CD14-positive monocyte (primary cell): ENCODE data around the gene GTF2F1. TPM values are rescaled to one million over a fixed set of nuclear protein-coding genes. Genes with fewer than 3 reads are reported as not detected.
"Not testable (repeated sequence)": the region's sequence is repeated elsewhere in the genome, so short reads cannot be mapped to it uniquely, and the experiment has no call there.

Experiments
- DNase-seq, 3 donors: peaks; one replicate each; pipeline ENCODE4 v3.0.0-alpha.2; 2011 to 2022
- H2AFZ ChIP-seq: 2 replicates; pipeline ENCODE4 v1.6.0; 2012; ENCODE audit warnings: mild to moderate bottlenecking, low read depth, low read length, inconsistent platforms; ENCODE audit not compliant: insufficient read depth, poor library complexity, severe bottlenecking
- H3K27ac ChIP-seq, 2 donors: 1 replicate in 1 of 2; 2 replicates in 1 of 2; pipeline ENCODE4 v1.5.1; 2012 to 2013; ENCODE audit warnings: low read length in 2 of 2, control low read depth in 1 of 2, inconsistent platforms in 1 of 2, low read depth in 1 of 2, mild to moderate bottlenecking in 1 of 2
- H3K27me3 ChIP-seq, 2 donors: one replicate each; pipeline versions ENCODE4 v1.6.0 to v1.6.1; 2011 to 2013; ENCODE audit warnings: low read length in 2 of 2; ENCODE audit not compliant: control insufficient read depth in 2 of 2, insufficient read depth in 2 of 2
- H3K36me3 ChIP-seq, 2 donors: replicated peaks in 1 of 2; 1 replicate in 1 of 2; 2 replicates in 1 of 2; pipeline versions ENCODE4 v1.5.1 to v1.6.1; 2012 to 2013; ENCODE audit warnings: low read length in 2 of 2, control low read depth in 1 of 2, inconsistent platforms in 1 of 2, mild to moderate bottlenecking in 1 of 2; ENCODE audit not compliant: insufficient read depth in 2 of 2, control insufficient read depth in 1 of 2
- H3K4me1 ChIP-seq, 2 donors: 1 replicate in 1 of 2; 2 replicates in 1 of 2; pipeline versions ENCODE4 v1.5.1 to v1.6.1; 2012 to 2013; ENCODE audit warnings: low read length in 2 of 2, control low read depth in 1 of 2, inconsistent platforms in 1 of 2, mild to moderate bottlenecking in 1 of 2, moderate library complexity in 1 of 2; ENCODE audit not compliant: insufficient read depth in 2 of 2, control insufficient read depth in 1 of 2
- H3K4me2 ChIP-seq: replicated peaks from 2 replicates; pipeline ENCODE3; 2012; ENCODE audit warnings: low read length, moderate library complexity, mild to moderate bottlenecking; ENCODE audit not compliant: poor library complexity, severe bottlenecking; ENCODE audit errors: extremely low read depth
- H3K4me3 ChIP-seq, 3 experiments: fragments of 200-600 bp in 1 of 3; sonication (generic) in 1 of 3; replicated peaks in 1 of 3; 1 replicate in 2 of 3; 2 replicates in 1 of 3; pipeline ENCODE4 v1.5.1; 2011 to 2013; ENCODE audit warnings: low read length in 3 of 3, mild to moderate bottlenecking in 3 of 3, control low read depth in 2 of 3, low read depth in 2 of 3, inconsistent platforms in 1 of 3, moderate library complexity in 1 of 3
- H3K79me2 ChIP-seq: 2 replicates; pipeline ENCODE4 v1.6.0; 2012; ENCODE audit warnings: mild to moderate bottlenecking, control low read depth, inconsistent platforms, low read length, moderate library complexity; ENCODE audit not compliant: insufficient read depth
- H3K9ac ChIP-seq: 2 replicates; pipeline ENCODE4 v1.6.0; 2017; ENCODE audit warnings: low read length, mild to moderate bottlenecking; ENCODE audit not compliant: insufficient read depth, poor library complexity, severe bottlenecking
- H3K9me3 ChIP-seq, 2 donors: replicated peaks in 1 of 2; 1 replicate in 1 of 2; 2 replicates in 1 of 2; pipeline versions ENCODE4 v1.5.1 to v1.6.1; 2012 to 2013; ENCODE audit warnings: low read length in 2 of 2, control low read depth in 1 of 2; ENCODE audit not compliant: control insufficient read depth in 1 of 2, insufficient read depth in 1 of 2
- H4K20me1 ChIP-seq: 2 replicates; pipeline ENCODE4 v1.6.0; 2012; ENCODE audit warnings: mild to moderate bottlenecking, low read length, control low read depth, moderate library complexity; ENCODE audit not compliant: insufficient read depth
- H3K27ac Mint-ChIP-seq, 7 donors: one replicate each; pipeline ENCODE4 v1.8.0; 2020; ENCODE audit warnings: mild to moderate bottlenecking in 7 of 7, mixed read lengths in 7 of 7, moderate library complexity in 6 of 7, inconsistent platforms in 2 of 7
- H3K27me3 Mint-ChIP-seq, 3 donors: one replicate each; pipeline ENCODE4 v1.8.0; 2021 to 2022; ENCODE audit warnings: low read depth in 3 of 3, mild to moderate bottlenecking in 3 of 3, mixed read lengths in 3 of 3, moderate library complexity in 3 of 3, inconsistent platforms in 1 of 3
- H3K36me3 Mint-ChIP-seq, 2 donors: one replicate each; pipeline ENCODE4 v1.8.0; 2020; ENCODE audit warnings: mixed read lengths in 2 of 2, inconsistent platforms in 1 of 2, mild to moderate bottlenecking in 1 of 2
- H3K4me1 Mint-ChIP-seq: one replicate; pipeline ENCODE4 v1.8.0; 2020; ENCODE audit warnings: mild to moderate bottlenecking, mixed read lengths
- H3K4me3 Mint-ChIP-seq, 2 donors: one replicate each; pipeline ENCODE4 v1.8.0; 2020; ENCODE audit warnings: mild to moderate bottlenecking in 2 of 2, mixed read lengths in 2 of 2, moderate library complexity in 1 of 2
- H3K9me3 Mint-ChIP-seq, 7 donors: one replicate each; pipeline ENCODE4 v1.8.0; 2020 to 2022; ENCODE audit warnings: mixed read lengths in 7 of 7, mild to moderate bottlenecking in 6 of 7, moderate library complexity in 6 of 7, inconsistent platforms in 2 of 7
- WGBS: methylation state at CpG from one replicate; pipeline ENCODE4 v1.1.5; 2013; ENCODE audit warnings: missing lambda C conversion rate; ENCODE audit not compliant: insufficient coverage; 5-methylcytosine and 5-hydroxymethylcytosine counted together
- intact Hi-C, 2 donors: fragments of 100-400 bp; cut with micrococcal nuclease; formaldehyde crosslinking; loops; one replicate each; pipeline versions ENCODE4 v1.15.0 to v1.15.1; 2023
- polyA plus RNA-seq, 3 donors: library from polyadenylated mRNA; depleted of rRNA in 1 of 3; unstranded in 2 of 3; stranded (reverse) in 1 of 3; fragments of 300-500 nt in 2 of 3; fragments of >200 nt in 1 of 3; fragmentation: Illumina TruSeq in 2 of 3; gene quantifications; 1 replicate in 2 of 3; 2 replicates in 1 of 3; pipeline ENCODE4 v1.2.3, GENCODE V29; 2012 to 2021
- TF ChIP-seq, protein P1 (sequence below): fragments of 200-600 bp; IDR thresholded peaks from one replicate; pipeline ENCODE4 v1.8.0; 2022; ENCODE audit warnings: antibody characterized with exemption, mild to moderate bottlenecking

The GTF2F1 gene
- polyA plus RNA-seq, 3 donors: 9.4 to 46.4 (median 13.2) TPM

DNA sequence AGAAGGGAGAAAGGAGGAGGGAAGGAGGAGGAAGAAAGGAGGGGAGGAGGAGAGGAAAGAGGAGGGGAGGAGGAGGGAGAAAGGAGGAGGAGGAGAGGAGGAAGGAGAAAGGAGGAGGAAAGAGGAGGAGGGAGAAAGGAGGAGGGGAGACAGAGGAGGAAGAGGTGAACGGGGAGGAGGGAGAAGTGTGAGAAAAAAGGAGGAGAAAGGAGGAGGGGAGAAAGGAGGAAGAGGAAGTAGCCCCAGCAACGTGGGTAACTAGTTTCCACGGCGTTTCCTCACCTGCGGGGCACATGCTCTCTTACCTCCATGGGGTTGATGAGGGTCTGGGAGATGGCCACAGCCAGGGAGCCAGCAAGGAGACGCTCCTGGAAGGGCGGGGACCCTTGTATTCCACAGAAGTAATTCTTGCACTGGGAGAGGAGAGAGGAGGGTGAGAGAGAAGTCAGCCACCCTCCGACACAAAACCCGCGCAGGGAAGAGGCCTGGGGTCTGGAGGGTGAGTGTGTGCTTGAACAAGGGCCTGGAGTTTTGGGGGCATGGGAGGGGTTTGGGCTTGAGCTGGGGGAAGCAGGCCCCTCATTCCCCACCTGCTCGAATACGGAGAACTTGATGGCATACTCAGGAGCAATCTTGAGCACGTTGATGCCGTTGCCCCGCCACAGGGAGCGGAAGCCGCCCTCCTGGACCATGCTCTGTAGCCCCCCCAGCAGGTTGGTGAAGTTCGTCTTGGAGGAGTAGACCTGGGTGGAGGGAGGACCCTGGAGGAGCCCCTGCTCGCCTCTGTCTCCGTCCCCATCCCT is 36.7 kb upstream of the GTF2F1 start:
- Histone ChIP-seq H3K9me3 (no peaks in the 10 kb centered on the region), H4K20me1 (no peaks in the 10 kb centered on the region), H3K36me3 (no peaks in the 10 kb centered on the region), H3K27ac (no peak overlapping the region), H3K79me2 (no peaks in the 10 kb centered on the region), H3K9ac (no peak overlapping the region), H3K27me3 (no peaks in the 10 kb centered on the region), H3K4me1 (peaks cover 6 to 14% of the 10 kb centered on the region in 2 donors), H3K4me2 (no peak overlapping the region), H2AFZ (no peak overlapping the region), H3K4me3 (no peak overlapping the region)
- peak overlapping the region in 1 of 7 donors; percentile 69 for H3K27ac Mint-ChIP-seq
- intact Hi-C loops: loop anchor here (5.0 to 10.0 kb wide), 4 partner anchors 55 to 525 kb away; partner anchors contain the start of genes ALKBH7 (in 2 of the 2), GPR108 (in 1 of the 2), NDUFA11 (in 1 of the 2) and PSPN (in 1 of the 2)
- peaks cover 4 to 14% (median 12%) of the 10 kb centered on the region in 3 donors for H3K27me3 Mint-ChIP-seq
- 52% methylated on average over 12 of the region's 20 CpGs for WGBS
- TF ChIP-seq, protein P1, sequence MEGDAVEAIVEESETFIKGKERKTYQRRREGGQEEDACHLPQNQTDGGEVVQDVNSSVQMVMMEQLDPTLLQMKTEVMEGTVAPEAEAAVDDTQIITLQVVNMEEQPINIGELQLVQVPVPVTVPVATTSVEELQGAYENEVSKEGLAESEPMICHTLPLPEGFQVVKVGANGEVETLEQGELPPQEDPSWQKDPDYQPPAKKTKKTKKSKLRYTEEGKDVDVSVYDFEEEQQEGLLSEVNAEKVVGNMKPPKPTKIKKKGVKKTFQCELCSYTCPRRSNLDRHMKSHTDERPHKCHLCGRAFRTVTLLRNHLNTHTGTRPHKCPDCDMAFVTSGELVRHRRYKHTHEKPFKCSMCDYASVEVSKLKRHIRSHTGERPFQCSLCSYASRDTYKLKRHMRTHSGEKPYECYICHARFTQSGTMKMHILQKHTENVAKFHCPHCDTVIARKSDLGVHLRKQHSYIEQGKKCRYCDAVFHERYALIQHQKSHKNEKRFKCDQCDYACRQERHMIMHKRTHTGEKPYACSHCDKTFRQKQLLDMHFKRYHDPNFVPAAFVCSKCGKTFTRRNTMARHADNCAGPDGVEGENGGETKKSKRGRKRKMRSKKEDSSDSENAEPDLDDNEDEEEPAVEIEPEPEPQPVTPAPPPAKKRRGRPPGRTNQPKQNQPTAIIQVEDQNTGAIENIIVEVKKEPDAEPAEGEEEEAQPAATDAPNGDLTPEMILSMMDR: no peak
- no peak overlapping the region for H3K4me3 Mint-ChIP-seq
- peaks cover 14% of the 10 kb centered on the region for H3K4me1 Mint-ChIP-seq
- peaks cover 0 to 6% (median 3%) of the 10 kb centered on the region in 7 donors for H3K9me3 Mint-ChIP-seq
- no peaks in the 10 kb centered on the region for H3K36me3 Mint-ChIP-seq
- no peak for DNase-seq

DNA sequence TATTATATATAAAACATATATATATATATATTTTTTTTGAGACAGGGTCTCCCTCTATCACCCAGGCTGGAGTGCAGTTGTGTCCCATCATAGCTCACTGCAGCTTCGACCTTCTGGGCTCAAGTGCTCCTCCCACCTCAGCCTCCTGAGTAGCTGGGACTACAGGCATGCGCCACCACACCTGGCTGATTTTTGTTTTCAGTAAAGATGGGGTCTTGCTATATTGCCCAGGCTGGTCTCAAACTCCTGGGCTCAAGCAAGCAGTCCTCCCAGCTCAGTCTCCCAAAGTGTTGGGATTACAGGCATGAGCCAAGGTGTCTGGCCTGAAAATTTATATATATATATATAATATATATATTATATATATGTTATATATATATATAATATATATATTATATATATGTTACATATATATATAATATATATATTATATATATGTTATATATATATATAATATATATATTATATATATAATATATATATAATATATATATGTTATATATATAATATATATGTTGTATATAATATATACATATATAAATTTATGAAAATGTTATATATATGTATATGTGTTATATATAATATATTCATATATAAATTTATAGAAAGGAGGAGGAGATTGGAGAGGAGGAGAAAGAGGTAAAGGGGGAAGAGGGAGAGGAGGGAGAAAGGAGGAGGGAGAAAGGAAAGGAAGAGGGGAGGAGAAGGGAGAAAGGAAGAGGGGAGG is 35.9 kb upstream of the GTF2F1 start:
- peaks cover 14% of the 10 kb centered on the region for H3K4me1 Mint-ChIP-seq
- intact Hi-C loops: loop anchor here (5.0 to 10.0 kb wide), 4 partner anchors 54 to 524 kb away; partner anchors contain the start of genes ALKBH7 (in 2 of the 2), GPR108 (in 1 of the 2), NDUFA11 (in 1 of the 2) and PSPN (in 1 of the 2)
- H4K20me1 ChIP-seq, H3K36me3 ChIP-seq, H3K4me3 Mint-ChIP-seq, H3K27me3 ChIP-seq, H3K4me2 ChIP-seq, DNase-seq, H3K27ac ChIP-seq, H3K36me3 Mint-ChIP-seq, H3K9me3 Mint-ChIP-seq, H3K9me3 ChIP-seq, H2AFZ ChIP-seq, H3K79me2 ChIP-seq, H3K27ac Mint-ChIP-seq, H3K9ac ChIP-seq, H3K4me3 ChIP-seq: not testable (repeated sequence)
- 100% methylated on average over 1 of the region's 2 CpGs for WGBS
- peaks cover 9 to 17% of the 10 kb centered on the region in 2 donors for H3K4me1 ChIP-seq
- H3K27me3 Mint-ChIP-seq: peaks cover 4 to 14% (median 12%) of the 10 kb centered on the region in 3 donors
